Measurements from ENCODE around the gene KRTAP9-6. TPM values are rescaled to one million over a fixed set of nuclear protein-coding genes. Genes with fewer than 3 reads are reported as not detected.
"Not testable (repeated sequence)": the region's sequence is repeated elsewhere in the genome, so short reads cannot be mapped to it uniquely, and the experiment has no call there.

The KRTAP9-6 gene, protein sequence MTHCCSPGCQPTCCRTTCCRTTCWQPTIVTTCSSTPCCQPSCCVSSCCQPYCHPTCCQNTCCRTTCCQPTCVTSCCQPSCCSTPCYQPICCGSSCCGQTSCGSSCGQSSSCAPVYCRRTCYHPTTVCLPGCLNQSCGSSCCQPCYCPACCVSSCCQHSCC
- polyA plus RNA-seq: not detected

DNA sequence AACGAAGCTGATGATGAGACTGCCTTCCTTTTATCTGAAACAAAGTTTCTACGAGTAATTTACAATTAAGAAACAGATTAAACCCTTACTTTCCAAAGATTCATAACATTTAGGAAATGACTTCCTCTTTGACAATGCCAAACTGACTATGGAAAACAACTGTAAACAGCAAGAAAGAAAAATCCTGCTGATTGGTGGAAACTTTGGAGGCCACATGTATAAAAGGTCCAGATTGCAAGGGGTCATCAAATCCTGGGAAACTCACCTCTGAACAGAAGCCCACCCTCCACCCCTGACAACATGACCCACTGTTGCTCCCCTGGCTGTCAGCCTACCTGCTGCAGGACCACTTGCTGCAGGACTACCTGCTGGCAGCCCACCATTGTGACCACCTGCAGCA, at the start of gene KRTAP9-6:
TSS of gene KRTAP9-6 (plus strand) at position 301 of the 400 bp plus-strand sequence. CDS start at position 301, 0 bp downstream.
- Histone ChIP-seq H3K36me3 (ENCODE audit: control insufficient read depth in 2 of 2, insufficient read depth in 2 of 2, low read length in 1 of 2) (no peaks in the 10 kb centered on the region), H3K27me3 (ENCODE audit: control insufficient read depth in 1 of 2, insufficient read depth in 2 of 2, low read length in 2 of 2) (no peaks in the 10 kb centered on the region), H3K9me3 (ENCODE audit: control insufficient read depth in 2 of 2, insufficient read depth in 1 of 2, low read depth in 1 of 2, low read length in 1 of 2) (no peaks in the 10 kb centered on the region), H3K27ac (ENCODE audit: low read depth in 2 of 2, low read length in 1 of 2) (no peak within 1 kb of the TSS), H3K4me1 (ENCODE audit: control insufficient read depth in 2 of 2, insufficient read depth in 2 of 2, low read length in 1 of 2) (no peaks in the 10 kb centered on the region), H3K4me3 (ENCODE audit: low read depth in 1 of 2, low read length in 2 of 2) (no peak within 1 kb of the TSS)
- WGBS, 2 donors: 46 to 60% methylated on average over 2 of the region's 2 CpGs

DNA sequence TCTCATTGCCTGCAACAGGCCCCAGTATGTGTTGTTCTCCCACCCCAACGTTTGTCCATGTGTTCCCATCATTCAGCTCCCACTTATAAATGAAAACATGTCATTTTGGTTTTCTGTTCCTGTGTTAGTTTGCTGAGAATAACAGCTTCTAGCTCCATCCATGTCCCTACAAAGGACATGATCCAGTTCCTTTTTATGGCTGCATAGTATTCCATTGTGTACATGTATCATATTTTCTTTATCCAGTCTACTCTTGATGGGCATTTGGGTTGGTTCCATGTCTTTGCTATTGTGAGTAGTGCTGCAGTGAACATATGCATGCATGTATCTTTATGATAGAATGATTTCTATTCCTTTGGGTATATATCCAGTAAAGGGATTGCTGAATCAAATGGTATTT, 49.5 kb upstream of the KRTAP9-6 start:
- 70 to 84% methylated on average over 1 of the region's 1 CpG for WGBS, 2 donors
- Histone ChIP-seq H3K27me3 (ENCODE audit: control insufficient read depth in 1 of 2, insufficient read depth in 2 of 2, low read length in 2 of 2) (peaks cover 0 to 4% of the 10 kb centered on the region in 2 donors), H3K4me1 (ENCODE audit: control insufficient read depth in 2 of 2, insufficient read depth in 2 of 2, low read length in 1 of 2) (peaks cover 0 to 6% of the 10 kb centered on the region in 2 donors), H3K36me3 (ENCODE audit: control insufficient read depth in 2 of 2, insufficient read depth in 2 of 2, low read length in 1 of 2) (no peaks in the 10 kb centered on the region), H3K27ac (ENCODE audit: low read depth in 2 of 2, low read length in 1 of 2) (no peak overlapping the region), H3K9me3 (ENCODE audit: control insufficient read depth in 2 of 2, insufficient read depth in 1 of 2, low read depth in 1 of 2, low read length in 1 of 2) (no peaks in the 10 kb centered on the region), H3K4me3 (ENCODE audit: low read depth in 1 of 2, low read length in 2 of 2) (no peak overlapping the region)

DNA sequence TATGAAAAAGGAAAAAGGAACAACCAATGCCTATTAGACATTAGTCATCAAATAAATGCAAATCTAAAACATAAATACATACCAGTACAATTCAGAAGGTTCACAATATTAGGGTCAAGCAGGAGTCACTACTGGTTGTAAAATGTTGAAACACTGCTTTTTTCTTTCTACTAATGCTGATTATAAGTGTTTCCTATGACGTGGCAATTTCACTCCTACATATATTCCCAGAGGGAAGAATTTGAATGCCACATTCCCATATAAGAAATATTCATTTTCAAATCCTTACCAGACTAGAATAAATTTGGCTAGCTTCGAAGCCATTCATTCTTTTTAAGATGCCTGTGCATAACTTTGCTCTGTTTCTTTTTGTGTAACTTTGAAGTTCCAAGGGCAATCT, 41.4 kb upstream of the KRTAP9-6 start:
- 60 to 61% methylated on average over 2 of the region's 2 CpGs for WGBS, 2 donors
- H3K4me1 ChIP-seq (ENCODE audit: control insufficient read depth in 2 of 2, insufficient read depth in 2 of 2, low read length in 1 of 2): no peaks in the 10 kb centered on the region
- H3K27me3 ChIP-seq (ENCODE audit: control insufficient read depth in 1 of 2, insufficient read depth in 2 of 2, low read length in 2 of 2): no peaks in the 10 kb centered on the region
- H3K4me3 ChIP-seq (ENCODE audit: low read depth in 1 of 2, low read length in 2 of 2): no peak overlapping the region
- no peaks in the 10 kb centered on the region for H3K36me3 ChIP-seq (ENCODE audit: control insufficient read depth in 2 of 2, insufficient read depth in 2 of 2, low read length in 1 of 2)
- no peak overlapping the region for H3K27ac ChIP-seq (ENCODE audit: low read depth in 2 of 2, low read length in 1 of 2)
- no peaks in the 10 kb centered on the region for H3K9me3 ChIP-seq (ENCODE audit: control insufficient read depth in 2 of 2, insufficient read depth in 1 of 2, low read depth in 1 of 2, low read length in 1 of 2)

DNA sequence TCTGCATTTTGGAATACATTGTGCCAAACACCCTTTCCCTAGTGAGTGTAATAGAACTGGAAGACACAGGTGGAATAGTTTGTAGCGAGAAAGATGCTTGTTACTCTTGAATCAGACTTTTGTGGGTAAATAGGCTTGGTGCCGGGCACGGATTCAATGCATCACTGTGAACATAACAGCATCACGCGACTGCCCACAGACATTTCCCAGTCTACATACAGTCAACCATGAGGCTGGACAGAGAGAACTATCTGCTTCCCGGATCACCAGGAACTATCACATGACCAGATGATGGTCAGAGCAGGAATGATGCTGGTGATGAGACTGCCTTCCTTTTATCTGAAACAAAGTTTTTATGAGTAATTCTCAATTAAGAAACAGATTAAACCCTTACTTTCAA, 39.1 kb upstream of the KRTAP9-6 start:
- H3K4me1 ChIP-seq (ENCODE audit: control insufficient read depth in 2 of 2, insufficient read depth in 2 of 2, low read length in 1 of 2): no peaks in the 10 kb centered on the region
- 87 to 94% methylated on average over 6 of the region's 6 CpGs for WGBS, 2 donors

DNA sequence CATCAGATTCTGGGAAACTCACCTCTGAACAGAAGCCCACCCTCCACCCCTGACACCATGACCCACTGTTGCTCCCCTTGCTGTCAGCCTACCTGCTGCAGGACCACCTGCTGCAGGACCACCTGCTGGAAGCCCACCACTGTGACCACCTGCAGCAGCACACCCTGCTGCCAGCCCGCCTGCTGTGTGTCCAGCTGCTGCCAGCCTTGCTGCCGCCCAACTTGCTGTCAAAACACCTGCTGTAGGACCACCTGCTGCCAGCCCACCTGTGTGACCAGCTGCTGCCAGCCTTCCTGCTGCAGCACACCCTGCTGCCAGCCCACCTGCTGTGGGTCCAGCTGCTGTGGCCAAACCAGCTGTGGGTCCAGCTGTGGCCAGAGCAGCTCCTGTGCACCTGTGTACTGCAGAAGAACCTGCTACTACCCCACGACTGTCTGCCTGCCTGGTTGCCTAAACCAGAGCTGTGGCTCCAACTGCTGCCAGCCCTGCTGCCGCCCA, 38.5 kb upstream of the KRTAP9-6 start, which contains the start of gene KRTAP9-2:
TSS of gene KRTAP9-2 (plus strand) at position 51 of the 498 bp plus-strand sequence. CDS start at position 58, 7 bp downstream.
- 73 to 79% methylated on average over 2 to 3 of the region's 4 CpGs for WGBS, 2 donors
- not testable (repeated sequence) for H3K27me3 ChIP-seq (ENCODE audit: control insufficient read depth in 1 of 2, insufficient read depth in 2 of 2, low read length in 2 of 2); H3K4me3 ChIP-seq (ENCODE audit: low read depth in 1 of 2, low read length in 2 of 2); H3K27ac ChIP-seq (ENCODE audit: low read depth in 2 of 2, low read length in 1 of 2); H3K4me1 ChIP-seq (ENCODE audit: control insufficient read depth in 2 of 2, insufficient read depth in 2 of 2, low read length in 1 of 2); H3K9me3 ChIP-seq (ENCODE audit: control insufficient read depth in 2 of 2, insufficient read depth in 1 of 2, low read depth in 1 of 2, low read length in 1 of 2); H3K36me3 ChIP-seq (ENCODE audit: control insufficient read depth in 2 of 2, insufficient read depth in 2 of 2, low read length in 1 of 2)

More for the DNA sequence above, 39.1 kb upstream of the KRTAP9-6 start:
- Histone ChIP-seq H3K27me3 (ENCODE audit: control insufficient read depth in 1 of 2, insufficient read depth in 2 of 2, low read length in 2 of 2) (no peaks in the 10 kb centered on the region), H3K36me3 (ENCODE audit: control insufficient read depth in 2 of 2, insufficient read depth in 2 of 2, low read length in 1 of 2) (no peaks in the 10 kb centered on the region), H3K9me3 (ENCODE audit: control insufficient read depth in 2 of 2, insufficient read depth in 1 of 2, low read depth in 1 of 2, low read length in 1 of 2) (no peaks in the 10 kb centered on the region), H3K27ac (ENCODE audit: low read depth in 2 of 2, low read length in 1 of 2) (no peak overlapping the region), H3K4me3 (ENCODE audit: low read depth in 1 of 2, low read length in 2 of 2) (no peak overlapping the region)

DNA sequence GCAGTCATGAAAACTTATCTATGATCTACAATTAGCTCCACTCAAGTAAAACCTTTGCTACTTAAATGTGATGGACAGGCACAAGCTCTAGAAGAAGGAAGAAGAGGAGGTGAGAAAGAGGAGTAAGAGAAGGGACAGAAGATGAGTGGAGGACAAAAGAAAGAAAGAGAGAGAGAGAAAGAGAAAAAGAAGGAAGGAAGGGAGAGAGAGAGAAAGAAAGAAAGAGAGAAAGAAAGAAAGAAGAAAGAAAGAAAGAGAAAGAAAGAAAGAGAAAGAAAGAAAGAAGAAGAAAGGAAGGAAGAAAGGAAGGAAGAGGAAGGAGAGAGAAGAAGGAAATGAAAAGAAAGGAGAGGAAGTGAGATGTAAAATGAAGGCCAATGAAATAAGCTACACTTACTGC, 35.1 kb upstream of the KRTAP9-6 start:
- H3K27me3 ChIP-seq (ENCODE audit: control insufficient read depth in 1 of 2, insufficient read depth in 2 of 2, low read length in 2 of 2): no peaks in the 10 kb centered on the region
- no peak overlapping the region for H3K27ac ChIP-seq (ENCODE audit: low read depth in 2 of 2, low read length in 1 of 2)
- no peaks in the 10 kb centered on the region for H3K36me3 ChIP-seq (ENCODE audit: control insufficient read depth in 2 of 2, insufficient read depth in 2 of 2, low read length in 1 of 2)
- H3K4me3 ChIP-seq (ENCODE audit: low read depth in 1 of 2, low read length in 2 of 2): no peak overlapping the region
- no peaks in the 10 kb centered on the region for H3K9me3 ChIP-seq (ENCODE audit: control insufficient read depth in 2 of 2, insufficient read depth in 1 of 2, low read depth in 1 of 2, low read length in 1 of 2)
- no peaks in the 10 kb centered on the region for H3K4me1 ChIP-seq (ENCODE audit: control insufficient read depth in 2 of 2, insufficient read depth in 2 of 2, low read length in 1 of 2)

DNA sequence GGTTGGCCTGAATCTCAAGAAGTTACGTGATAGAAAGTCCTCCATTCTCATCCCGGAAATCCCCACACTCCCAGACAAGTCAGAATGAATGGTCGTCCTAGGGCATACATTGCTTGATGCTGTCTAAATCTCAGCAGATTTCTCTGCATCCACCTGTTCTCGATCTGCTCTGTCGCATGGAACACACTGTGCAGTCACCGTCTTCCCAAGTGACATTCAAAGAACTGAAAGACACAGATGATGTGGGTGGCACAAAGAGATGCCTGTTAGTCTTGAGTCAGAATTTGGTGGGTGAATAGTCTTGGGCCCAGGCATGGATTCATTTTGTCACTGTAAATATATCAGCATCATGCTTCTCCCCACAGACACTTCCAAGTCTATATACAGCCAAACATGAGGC, 33.4 kb upstream of the KRTAP9-6 start:
- Histone ChIP-seq H3K4me1 (ENCODE audit: control insufficient read depth in 2 of 2, insufficient read depth in 2 of 2, low read length in 1 of 2) (no peaks in the 10 kb centered on the region), H3K36me3 (ENCODE audit: control insufficient read depth in 2 of 2, insufficient read depth in 2 of 2, low read length in 1 of 2) (no peaks in the 10 kb centered on the region), H3K27ac (ENCODE audit: low read depth in 2 of 2, low read length in 1 of 2) (no peak overlapping the region), H3K9me3 (ENCODE audit: control insufficient read depth in 2 of 2, insufficient read depth in 1 of 2, low read depth in 1 of 2, low read length in 1 of 2) (no peaks in the 10 kb centered on the region), H3K4me3 (ENCODE audit: low read depth in 1 of 2, low read length in 2 of 2) (no peak overlapping the region), H3K27me3 (ENCODE audit: control insufficient read depth in 1 of 2, insufficient read depth in 2 of 2, low read length in 2 of 2) (no peaks in the 10 kb centered on the region)
- WGBS, 2 donors: 88% methylated on average over 6 of the region's 6 CpGs

DNA sequence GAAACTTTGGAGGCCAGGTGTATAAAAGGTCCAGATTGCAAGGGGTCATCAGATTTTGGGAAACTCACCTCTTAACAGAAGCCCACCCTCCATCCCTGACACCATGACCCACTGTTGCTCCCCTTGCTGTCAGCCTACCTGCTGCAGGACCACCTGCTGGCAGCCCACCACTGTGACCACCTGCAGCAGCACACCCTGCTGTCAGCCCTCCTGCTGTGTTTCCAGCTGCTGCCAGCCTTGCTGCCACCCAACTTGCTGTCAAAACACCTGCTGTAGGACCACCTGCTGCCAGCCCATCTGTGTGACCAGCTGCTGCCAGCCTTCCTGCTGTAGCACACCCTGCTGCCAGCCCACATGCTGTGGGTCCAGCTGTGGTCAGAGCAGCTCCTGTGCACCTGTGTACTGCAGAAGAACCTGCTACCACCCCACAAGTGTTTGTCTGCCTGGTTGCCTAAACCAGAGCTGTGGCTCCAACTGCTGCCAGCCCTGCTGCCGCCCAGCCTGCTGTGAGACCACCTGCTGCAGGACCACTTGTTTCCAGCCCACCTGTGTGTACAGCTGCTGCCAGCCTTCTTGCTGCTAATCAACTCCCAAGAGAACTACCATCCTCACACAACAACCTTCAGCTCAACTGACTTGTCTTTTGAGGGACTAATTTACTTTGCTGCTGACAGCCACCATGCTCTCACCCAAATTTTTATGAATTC, 32.6 kb upstream of the KRTAP9-6 start, which contains the start of gene KRTAP9-3:
TSS of gene KRTAP9-3 (plus strand) at position 51 of the 707 bp plus-strand sequence. CDS start at position 104, 53 bp downstream.
- not testable (repeated sequence) for H3K4me1 ChIP-seq (ENCODE audit: control insufficient read depth in 2 of 2, insufficient read depth in 2 of 2, low read length in 1 of 2); H3K4me3 ChIP-seq (ENCODE audit: low read depth in 1 of 2, low read length in 2 of 2); H3K27me3 ChIP-seq (ENCODE audit: control insufficient read depth in 1 of 2, insufficient read depth in 2 of 2, low read length in 2 of 2); H3K36me3 ChIP-seq (ENCODE audit: control insufficient read depth in 2 of 2, insufficient read depth in 2 of 2, low read length in 1 of 2); H3K9me3 ChIP-seq (ENCODE audit: control insufficient read depth in 2 of 2, insufficient read depth in 1 of 2, low read depth in 1 of 2, low read length in 1 of 2); H3K27ac ChIP-seq (ENCODE audit: low read depth in 2 of 2, low read length in 1 of 2)
- 86 to 88% methylated on average over 1 of the region's 1 CpG for WGBS, 2 donors

DNA sequence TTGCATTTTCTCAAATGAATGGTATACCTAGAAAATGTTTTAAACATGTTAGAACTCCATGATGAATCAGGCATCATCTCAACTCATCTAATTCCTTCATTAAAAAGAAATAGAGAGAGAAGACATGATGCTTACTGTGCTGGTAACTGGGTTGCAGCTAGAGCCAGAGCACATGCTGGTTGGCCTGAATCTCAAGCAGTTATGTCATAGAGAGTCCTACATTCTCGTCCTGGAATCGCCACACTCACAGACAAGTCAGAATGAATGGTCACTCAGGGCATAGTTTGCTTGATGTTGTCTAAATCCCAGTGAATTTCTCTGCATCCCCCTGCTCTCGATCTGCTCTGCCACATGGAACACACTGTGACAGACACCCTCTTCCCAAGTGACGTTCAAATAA, 28.1 kb upstream of the KRTAP9-6 start:
- not testable (repeated sequence) for H3K4me3 ChIP-seq (ENCODE audit: low read depth in 1 of 2, low read length in 2 of 2); H3K27me3 ChIP-seq (ENCODE audit: control insufficient read depth in 1 of 2, insufficient read depth in 2 of 2, low read length in 2 of 2); H3K9me3 ChIP-seq (ENCODE audit: control insufficient read depth in 2 of 2, insufficient read depth in 1 of 2, low read depth in 1 of 2, low read length in 1 of 2); H3K27ac ChIP-seq (ENCODE audit: low read depth in 2 of 2, low read length in 1 of 2); H3K4me1 ChIP-seq (ENCODE audit: control insufficient read depth in 2 of 2, insufficient read depth in 2 of 2, low read length in 1 of 2); H3K36me3 ChIP-seq (ENCODE audit: control insufficient read depth in 2 of 2, insufficient read depth in 2 of 2, low read length in 1 of 2)
- 79 to 82% methylated on average over 4 of the region's 4 CpGs for WGBS, 2 donors
